CD14-positive monocyte (primary cell): ENCODE measurements around the gene MTMR6. TPM values are rescaled to one million over a fixed set of nuclear protein-coding genes. Genes with fewer than 3 reads are reported as not detected.

Experiments
- DNase-seq, 3 donors: peaks; one replicate each; pipeline ENCODE4 v3.0.0-alpha.2; 2011 to 2022
- H2AFZ ChIP-seq: 2 replicates; pipeline ENCODE4 v1.6.0; 2012; ENCODE audit warnings: mild to moderate bottlenecking, low read depth, low read length, inconsistent platforms; ENCODE audit not compliant: insufficient read depth, poor library complexity, severe bottlenecking
- H3K27ac ChIP-seq, 2 donors: 1 replicate in 1 of 2; 2 replicates in 1 of 2; pipeline ENCODE4 v1.5.1; 2012 to 2013; ENCODE audit warnings: low read length in 2 of 2, control low read depth in 1 of 2, inconsistent platforms in 1 of 2, low read depth in 1 of 2, mild to moderate bottlenecking in 1 of 2
- H3K27me3 ChIP-seq, 2 donors: one replicate each; pipeline versions ENCODE4 v1.6.0 to v1.6.1; 2011 to 2013; ENCODE audit warnings: low read length in 2 of 2; ENCODE audit not compliant: control insufficient read depth in 2 of 2, insufficient read depth in 2 of 2
- H3K36me3 ChIP-seq, 2 donors: replicated peaks in 1 of 2; 1 replicate in 1 of 2; 2 replicates in 1 of 2; pipeline versions ENCODE4 v1.5.1 to v1.6.1; 2012 to 2013; ENCODE audit warnings: low read length in 2 of 2, control low read depth in 1 of 2, inconsistent platforms in 1 of 2, mild to moderate bottlenecking in 1 of 2; ENCODE audit not compliant: insufficient read depth in 2 of 2, control insufficient read depth in 1 of 2
- H3K4me1 ChIP-seq, 2 donors: 1 replicate in 1 of 2; 2 replicates in 1 of 2; pipeline versions ENCODE4 v1.5.1 to v1.6.1; 2012 to 2013; ENCODE audit warnings: low read length in 2 of 2, control low read depth in 1 of 2, inconsistent platforms in 1 of 2, mild to moderate bottlenecking in 1 of 2, moderate library complexity in 1 of 2; ENCODE audit not compliant: insufficient read depth in 2 of 2, control insufficient read depth in 1 of 2
- H3K4me2 ChIP-seq: replicated peaks from 2 replicates; pipeline ENCODE3; 2012; ENCODE audit warnings: low read length, moderate library complexity, mild to moderate bottlenecking; ENCODE audit not compliant: poor library complexity, severe bottlenecking; ENCODE audit errors: extremely low read depth
- H3K4me3 ChIP-seq, 3 experiments: fragments of 200-600 bp in 1 of 3; sonication (generic) in 1 of 3; replicated peaks in 1 of 3; 1 replicate in 2 of 3; 2 replicates in 1 of 3; pipeline ENCODE4 v1.5.1; 2011 to 2013; ENCODE audit warnings: low read length in 3 of 3, mild to moderate bottlenecking in 3 of 3, control low read depth in 2 of 3, low read depth in 2 of 3, inconsistent platforms in 1 of 3, moderate library complexity in 1 of 3
- H3K79me2 ChIP-seq: 2 replicates; pipeline ENCODE4 v1.6.0; 2012; ENCODE audit warnings: mild to moderate bottlenecking, control low read depth, inconsistent platforms, low read length, moderate library complexity; ENCODE audit not compliant: insufficient read depth
- H3K9ac ChIP-seq: 2 replicates; pipeline ENCODE4 v1.6.0; 2017; ENCODE audit warnings: low read length, mild to moderate bottlenecking; ENCODE audit not compliant: insufficient read depth, poor library complexity, severe bottlenecking
- H3K9me3 ChIP-seq, 2 donors: replicated peaks in 1 of 2; 1 replicate in 1 of 2; 2 replicates in 1 of 2; pipeline versions ENCODE4 v1.5.1 to v1.6.1; 2012 to 2013; ENCODE audit warnings: low read length in 2 of 2, control low read depth in 1 of 2; ENCODE audit not compliant: control insufficient read depth in 1 of 2, insufficient read depth in 1 of 2
- H4K20me1 ChIP-seq: 2 replicates; pipeline ENCODE4 v1.6.0; 2012; ENCODE audit warnings: mild to moderate bottlenecking, low read length, control low read depth, moderate library complexity; ENCODE audit not compliant: insufficient read depth
- H3K27ac Mint-ChIP-seq, 7 donors: one replicate each; pipeline ENCODE4 v1.8.0; 2020; ENCODE audit warnings: mild to moderate bottlenecking in 7 of 7, mixed read lengths in 7 of 7, moderate library complexity in 6 of 7, inconsistent platforms in 2 of 7
- H3K27me3 Mint-ChIP-seq, 3 donors: one replicate each; pipeline ENCODE4 v1.8.0; 2021 to 2022; ENCODE audit warnings: low read depth in 3 of 3, mild to moderate bottlenecking in 3 of 3, mixed read lengths in 3 of 3, moderate library complexity in 3 of 3, inconsistent platforms in 1 of 3
- H3K36me3 Mint-ChIP-seq, 2 donors: one replicate each; pipeline ENCODE4 v1.8.0; 2020; ENCODE audit warnings: mixed read lengths in 2 of 2, inconsistent platforms in 1 of 2, mild to moderate bottlenecking in 1 of 2
- H3K4me1 Mint-ChIP-seq: one replicate; pipeline ENCODE4 v1.8.0; 2020; ENCODE audit warnings: mild to moderate bottlenecking, mixed read lengths
- H3K4me3 Mint-ChIP-seq, 2 donors: one replicate each; pipeline ENCODE4 v1.8.0; 2020; ENCODE audit warnings: mild to moderate bottlenecking in 2 of 2, mixed read lengths in 2 of 2, moderate library complexity in 1 of 2
- H3K9me3 Mint-ChIP-seq, 7 donors: one replicate each; pipeline ENCODE4 v1.8.0; 2020 to 2022; ENCODE audit warnings: mixed read lengths in 7 of 7, mild to moderate bottlenecking in 6 of 7, moderate library complexity in 6 of 7, inconsistent platforms in 2 of 7
- WGBS: methylation state at CpG from one replicate; pipeline ENCODE4 v1.1.5; 2013; ENCODE audit warnings: missing lambda C conversion rate; ENCODE audit not compliant: insufficient coverage; 5-methylcytosine and 5-hydroxymethylcytosine counted together
- intact Hi-C, 2 donors: fragments of 100-400 bp; cut with micrococcal nuclease; formaldehyde crosslinking; loops; one replicate each; pipeline versions ENCODE4 v1.15.0 to v1.15.1; 2023
- polyA plus RNA-seq, 3 donors: library from polyadenylated mRNA; depleted of rRNA in 1 of 3; unstranded in 2 of 3; stranded (reverse) in 1 of 3; fragments of 300-500 nt in 2 of 3; fragments of >200 nt in 1 of 3; fragmentation: Illumina TruSeq in 2 of 3; gene quantifications; 1 replicate in 2 of 3; 2 replicates in 1 of 3; pipeline ENCODE4 v1.2.3, GENCODE V29; 2012 to 2021
- TF ChIP-seq, protein P1 (sequence below): fragments of 200-600 bp; IDR thresholded peaks from one replicate; pipeline ENCODE4 v1.8.0; 2022; ENCODE audit warnings: antibody characterized with exemption, mild to moderate bottlenecking

Gene MTMR6
- polyA plus RNA-seq, 3 donors = 7.4 to 31.9 (median 24.4) TPM

DNA sequence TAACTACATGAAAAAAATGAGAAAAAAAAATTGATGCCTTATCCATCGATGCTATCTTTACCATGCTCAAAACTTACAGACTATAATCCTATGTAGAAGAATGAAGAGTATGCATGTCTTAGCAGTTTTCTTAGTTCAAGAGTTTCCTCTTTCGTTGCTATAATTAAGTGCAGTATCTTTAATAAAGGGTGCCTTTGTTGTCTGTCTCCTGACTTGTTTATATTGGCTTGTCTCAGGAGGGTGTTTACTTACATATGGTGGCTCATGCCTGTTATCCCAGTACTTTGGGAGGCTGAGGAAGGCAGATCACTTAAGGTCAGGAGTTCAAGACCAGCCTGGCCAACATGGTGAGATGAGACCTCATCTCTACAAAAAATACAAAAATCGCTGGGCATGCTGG, 44.3 kb downstream of the MTMR6 start:
- peaks cover 8 to 17% of the 10 kb centered on the region in 2 donors for H3K4me1 ChIP-seq
- no peaks in the 10 kb centered on the region for H3K27me3 Mint-ChIP-seq
- TF ChIP-seq, protein P1, sequence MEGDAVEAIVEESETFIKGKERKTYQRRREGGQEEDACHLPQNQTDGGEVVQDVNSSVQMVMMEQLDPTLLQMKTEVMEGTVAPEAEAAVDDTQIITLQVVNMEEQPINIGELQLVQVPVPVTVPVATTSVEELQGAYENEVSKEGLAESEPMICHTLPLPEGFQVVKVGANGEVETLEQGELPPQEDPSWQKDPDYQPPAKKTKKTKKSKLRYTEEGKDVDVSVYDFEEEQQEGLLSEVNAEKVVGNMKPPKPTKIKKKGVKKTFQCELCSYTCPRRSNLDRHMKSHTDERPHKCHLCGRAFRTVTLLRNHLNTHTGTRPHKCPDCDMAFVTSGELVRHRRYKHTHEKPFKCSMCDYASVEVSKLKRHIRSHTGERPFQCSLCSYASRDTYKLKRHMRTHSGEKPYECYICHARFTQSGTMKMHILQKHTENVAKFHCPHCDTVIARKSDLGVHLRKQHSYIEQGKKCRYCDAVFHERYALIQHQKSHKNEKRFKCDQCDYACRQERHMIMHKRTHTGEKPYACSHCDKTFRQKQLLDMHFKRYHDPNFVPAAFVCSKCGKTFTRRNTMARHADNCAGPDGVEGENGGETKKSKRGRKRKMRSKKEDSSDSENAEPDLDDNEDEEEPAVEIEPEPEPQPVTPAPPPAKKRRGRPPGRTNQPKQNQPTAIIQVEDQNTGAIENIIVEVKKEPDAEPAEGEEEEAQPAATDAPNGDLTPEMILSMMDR = no peak
- no peak for DNase-seq
- no peaks in the 10 kb centered on the region for H3K27me3 ChIP-seq
- H3K27ac Mint-ChIP-seq = no peak overlapping the region
- no peak overlapping the region for H3K4me2 ChIP-seq
- no peak overlapping the region for H3K4me3 Mint-ChIP-seq
- intact Hi-C loops = no loop called here
- 80% methylated on average over 1 of the region's 3 CpGs for WGBS
- H3K36me3 ChIP-seq = peaks cover 3 to 25% of the 10 kb centered on the region in 2 donors
- H2AFZ ChIP-seq = no peak overlapping the region
- H3K27ac ChIP-seq = no peak overlapping the region
- no peak overlapping the region for H3K9ac ChIP-seq
- peaks cover 20% of the 10 kb centered on the region for H3K4me1 Mint-ChIP-seq
- H3K36me3 Mint-ChIP-seq = peaks cover 13 to 37% of the 10 kb centered on the region in 2 donors
- H3K9me3 Mint-ChIP-seq = peaks cover 0 to 7% (median 0%) of the 10 kb centered on the region in 7 donors
- no peak overlapping the region for H3K4me3 ChIP-seq
- H4K20me1 ChIP-seq = no peaks in the 10 kb centered on the region
- H3K9me3 ChIP-seq = peaks cover 0 to 6% of the 10 kb centered on the region in 2 donors
- no peaks in the 10 kb centered on the region for H3K79me2 ChIP-seq

DNA sequence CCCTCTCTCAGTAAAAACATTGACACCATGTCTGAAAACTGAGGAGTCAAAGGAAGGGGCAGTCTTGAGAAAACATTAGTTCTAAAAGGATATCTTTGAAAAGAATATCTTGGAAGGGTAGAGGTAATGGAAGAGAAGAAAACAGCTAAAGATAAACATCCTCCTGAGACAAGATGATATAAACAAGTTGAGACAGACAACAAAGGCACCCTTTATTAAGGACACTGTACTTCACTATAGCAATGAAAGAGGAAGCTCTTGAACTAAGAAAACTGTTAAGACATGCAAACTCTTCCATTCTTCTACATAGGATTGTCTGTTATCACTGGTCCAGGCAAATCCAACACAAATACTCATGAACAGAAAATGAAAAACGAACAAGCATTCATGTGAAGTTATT, 46.3 kb downstream of the MTMR6 start:
- DNase-seq = no peak
- H3K27me3 Mint-ChIP-seq = peaks cover 0 to under 1% (median 0%) of the 10 kb centered on the region in 3 donors
- no CpG with 5 or more reads among the region's 1 CpG for WGBS
- H3K27ac Mint-ChIP-seq = no peak overlapping the region
- no peak overlapping the region for H3K9ac ChIP-seq
- no peaks in the 10 kb centered on the region for H4K20me1 ChIP-seq
- H3K4me1 Mint-ChIP-seq = peaks cover 18% of the 10 kb centered on the region
- H3K9me3 Mint-ChIP-seq = peaks cover 0 to 7% (median 0%) of the 10 kb centered on the region in 7 donors
- peaks cover 13 to 34% of the 10 kb centered on the region in 2 donors for H3K36me3 Mint-ChIP-seq
- no peak overlapping the region for H2AFZ ChIP-seq
- peaks cover 0 to 6% of the 10 kb centered on the region in 2 donors for H3K9me3 ChIP-seq
- TF ChIP-seq, protein P1 = no peak
- H3K36me3 ChIP-seq = peaks cover 3 to 24% of the 10 kb centered on the region in 2 donors
- no peak overlapping the region for H3K4me2 ChIP-seq
- H3K4me3 ChIP-seq = no peak overlapping the region
- H3K79me2 ChIP-seq = no peaks in the 10 kb centered on the region
- intact Hi-C loops = no loop called here
- no peaks in the 10 kb centered on the region for H3K27me3 ChIP-seq
- H3K4me3 Mint-ChIP-seq = no peak overlapping the region
- peaks cover 5% of the 10 kb centered on the region in 2 donors for H3K4me1 ChIP-seq
- H3K27ac ChIP-seq = no peak overlapping the region
